Lung microvascular endothelial cell (primary cell): ENCODE measurements around the gene C2. TPM values are rescaled to one million over a fixed set of nuclear protein-coding genes. Genes with fewer than 3 reads are reported as not detected.
"Not testable (repeated sequence)": the region's sequence is repeated elsewhere in the genome, so short reads cannot be mapped to it uniquely, and the experiment has no call there.

Experiments
- DNase-seq, 2 donors: peaks; one replicate each; pipeline versions ENCODE4 v3.0.0 to v3.0.0-alpha.2; 2010; ENCODE audit warnings: low read depth in 2 of 2
- total RNA-seq: library from RNA; depleted of rRNA; stranded (reverse); fragments of >200 nt; gene quantifications from 2 replicates; pipeline ENCODE4 v1.2.1, GENCODE V29; 2014

The C2 gene
- total RNA-seq, 1 donor from 2014 or later: not detected

DNA sequence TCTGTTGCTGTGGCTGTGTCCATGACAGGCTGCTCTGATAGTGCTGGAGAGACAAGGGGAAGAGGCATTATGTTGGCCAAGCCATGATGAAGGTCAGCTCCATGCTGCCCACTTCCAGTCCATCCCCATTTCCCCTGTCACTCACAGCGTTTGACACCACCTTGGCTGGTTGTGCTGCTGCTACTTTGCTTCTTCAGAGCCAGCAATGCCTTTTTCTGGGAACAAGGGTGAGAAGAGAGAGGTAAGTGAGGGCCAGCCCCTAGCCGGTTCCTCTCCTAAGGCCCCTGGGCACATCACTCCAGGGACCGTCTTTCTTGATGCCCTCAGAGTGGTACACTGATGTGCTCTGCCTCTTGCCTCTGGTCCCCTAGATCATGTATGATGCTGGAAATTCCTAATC is 29.3 kb downstream of the C2 start:
- no peak for DNase-seq

DNA sequence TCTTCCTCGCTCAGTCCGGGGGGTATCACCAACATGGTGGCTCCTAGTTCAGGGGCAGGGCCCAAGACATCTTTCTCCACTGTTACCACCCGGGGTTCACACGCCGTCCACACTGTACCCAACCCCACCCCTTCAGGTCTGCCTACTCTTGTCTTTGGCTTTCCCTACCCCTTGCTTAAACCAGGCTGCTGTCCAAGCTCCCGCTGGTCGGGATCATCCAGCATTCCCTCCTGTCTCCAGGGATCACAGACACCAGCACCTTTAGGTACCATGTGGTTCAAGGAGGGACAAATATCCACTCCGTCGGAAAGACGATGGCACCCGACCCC is 30.9 kb downstream of the C2 start:
- peak in 1 of 2 donors; percentile 14 for DNase-seq

DNA sequence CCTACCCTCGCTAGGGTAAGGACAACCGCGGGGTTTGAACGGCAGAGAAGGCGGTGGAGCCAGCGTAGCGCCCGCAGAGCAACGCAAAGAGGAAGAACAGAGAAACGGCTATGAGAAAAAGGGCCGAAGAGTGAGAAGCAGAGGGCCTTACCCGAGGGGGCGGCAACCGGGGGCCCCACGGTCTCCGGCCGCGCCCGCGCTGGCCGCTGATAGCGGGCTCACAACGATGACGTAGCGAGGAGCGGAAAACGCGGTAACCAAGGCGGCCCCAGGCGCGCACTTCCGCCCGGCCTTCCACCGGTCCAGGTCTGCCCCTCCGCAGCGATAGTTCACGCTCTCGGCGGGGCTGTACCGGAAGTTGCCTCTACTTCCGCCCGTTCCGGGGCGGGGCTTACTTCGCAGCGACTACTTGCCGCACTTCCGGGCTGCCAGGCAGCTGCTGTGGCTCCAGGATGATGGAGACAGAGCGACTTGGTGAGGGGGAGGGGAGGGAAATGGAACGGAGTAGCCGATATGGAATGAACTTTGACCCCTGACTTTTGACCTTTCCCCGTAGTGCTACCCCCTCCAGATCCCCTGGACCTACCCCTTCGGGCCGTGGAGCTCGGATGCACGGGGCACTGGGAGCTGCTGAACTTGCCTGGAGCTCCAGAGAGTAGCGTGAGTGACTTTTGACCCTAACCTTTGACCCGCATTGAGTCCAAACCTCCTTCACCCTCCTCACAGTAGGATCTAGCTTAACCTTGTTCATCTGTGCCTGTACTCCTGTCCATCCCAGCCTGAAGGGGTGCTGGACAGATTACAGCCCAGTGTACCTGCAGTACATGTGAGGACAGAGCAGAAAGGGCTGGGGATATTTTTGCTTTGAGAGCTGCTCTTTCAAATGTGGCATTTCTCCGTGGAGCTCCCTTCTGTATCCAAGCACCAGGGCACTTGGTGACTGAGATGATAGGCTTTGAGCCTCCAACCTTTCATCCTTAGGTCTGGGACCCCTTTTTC is 31.5 kb downstream of the C2 start, which contains the start of the genes NELFE and SKIC2:
TSS of gene NELFE (minus strand) at position 231 of the 999 bp plus-strand sequence. CDS start 525 bp downstream, outside the sequence.
TSS of gene SKIC2 (plus strand) at position 435 of the 999 bp plus-strand sequence. CDS start at position 453, 18 bp downstream.
- peak; percentile 99 for DNase-seq

DNA sequence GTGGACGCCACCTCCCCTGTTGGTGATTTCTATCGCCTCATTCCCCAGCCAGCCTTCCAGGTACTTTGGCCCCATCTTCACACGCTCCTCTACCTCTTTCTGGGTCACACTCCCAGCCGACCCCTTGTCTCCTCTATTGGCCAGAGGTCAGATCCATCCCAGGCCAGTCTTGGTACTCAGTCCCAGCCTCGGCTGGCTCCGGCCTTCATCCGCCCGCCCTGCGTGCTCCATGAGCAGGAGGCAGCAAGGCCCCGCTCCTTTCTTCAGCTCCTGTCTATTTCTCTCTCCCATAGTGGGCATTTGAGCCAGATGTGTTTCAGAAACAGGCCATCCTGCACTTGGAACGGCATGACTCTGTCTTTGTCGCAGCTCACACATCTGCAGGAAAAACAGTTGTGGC is 34.1 kb downstream of the C2 start:
- no peak for DNase-seq

DNA sequence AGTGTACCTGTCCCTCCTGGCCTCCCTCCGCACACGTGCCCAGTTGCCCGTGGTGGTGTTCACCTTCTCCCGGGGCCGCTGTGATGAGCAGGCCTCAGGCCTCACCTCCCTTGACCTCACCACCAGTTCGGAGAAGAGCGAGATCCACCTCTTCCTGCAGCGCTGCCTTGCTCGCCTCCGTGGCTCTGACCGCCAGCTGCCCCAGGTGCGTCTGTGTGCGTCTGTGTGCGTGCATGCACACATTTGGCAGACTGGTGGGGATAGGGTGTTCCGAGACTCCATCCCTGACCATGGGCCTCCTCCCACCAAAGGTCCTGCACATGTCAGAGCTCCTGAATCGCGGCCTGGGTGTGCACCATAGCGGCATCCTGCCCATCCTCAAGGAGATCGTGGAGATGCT is 36.4 kb downstream of the C2 start:
- no peak for DNase-seq

DNA sequence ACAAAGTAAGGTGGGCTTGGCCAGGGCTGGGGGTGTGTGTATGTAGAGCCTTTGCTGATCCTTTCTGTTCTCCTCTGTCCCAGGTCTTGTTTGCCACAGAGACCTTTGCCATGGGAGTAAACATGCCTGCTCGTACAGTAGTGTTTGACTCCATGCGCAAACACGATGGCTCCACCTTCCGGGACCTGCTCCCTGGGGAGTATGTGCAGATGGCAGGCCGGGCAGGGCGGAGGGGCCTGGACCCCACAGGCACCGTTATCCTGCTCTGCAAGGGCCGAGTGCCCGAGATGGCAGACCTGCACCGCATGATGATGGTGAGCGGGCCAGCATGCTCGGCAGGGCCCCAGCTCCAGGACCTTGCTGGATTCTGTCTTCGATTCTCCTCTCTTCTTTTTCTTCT is 38.2 kb downstream of the C2 start:
- DNase-seq: no peak

DNA sequence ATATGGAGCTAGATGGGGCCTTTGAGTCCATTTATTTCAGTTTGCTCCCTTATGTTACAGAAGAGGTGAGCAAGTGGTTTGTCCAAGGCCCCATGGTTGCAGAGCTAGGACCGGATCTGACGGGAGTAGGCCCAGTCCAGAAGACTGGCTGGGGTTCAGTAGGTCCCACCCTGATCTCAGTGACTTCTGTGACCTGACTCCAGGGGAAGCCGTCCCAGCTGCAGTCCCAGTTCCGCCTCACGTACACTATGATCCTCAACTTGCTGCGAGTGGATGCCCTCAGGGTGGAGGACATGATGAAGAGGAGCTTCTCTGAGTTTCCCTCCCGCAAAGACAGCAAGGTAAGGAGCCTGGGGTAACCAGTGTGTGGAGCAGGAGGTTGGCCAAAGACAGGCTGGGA is 39.0 kb downstream of the C2 start:
- DNase-seq: no peak

DNA sequence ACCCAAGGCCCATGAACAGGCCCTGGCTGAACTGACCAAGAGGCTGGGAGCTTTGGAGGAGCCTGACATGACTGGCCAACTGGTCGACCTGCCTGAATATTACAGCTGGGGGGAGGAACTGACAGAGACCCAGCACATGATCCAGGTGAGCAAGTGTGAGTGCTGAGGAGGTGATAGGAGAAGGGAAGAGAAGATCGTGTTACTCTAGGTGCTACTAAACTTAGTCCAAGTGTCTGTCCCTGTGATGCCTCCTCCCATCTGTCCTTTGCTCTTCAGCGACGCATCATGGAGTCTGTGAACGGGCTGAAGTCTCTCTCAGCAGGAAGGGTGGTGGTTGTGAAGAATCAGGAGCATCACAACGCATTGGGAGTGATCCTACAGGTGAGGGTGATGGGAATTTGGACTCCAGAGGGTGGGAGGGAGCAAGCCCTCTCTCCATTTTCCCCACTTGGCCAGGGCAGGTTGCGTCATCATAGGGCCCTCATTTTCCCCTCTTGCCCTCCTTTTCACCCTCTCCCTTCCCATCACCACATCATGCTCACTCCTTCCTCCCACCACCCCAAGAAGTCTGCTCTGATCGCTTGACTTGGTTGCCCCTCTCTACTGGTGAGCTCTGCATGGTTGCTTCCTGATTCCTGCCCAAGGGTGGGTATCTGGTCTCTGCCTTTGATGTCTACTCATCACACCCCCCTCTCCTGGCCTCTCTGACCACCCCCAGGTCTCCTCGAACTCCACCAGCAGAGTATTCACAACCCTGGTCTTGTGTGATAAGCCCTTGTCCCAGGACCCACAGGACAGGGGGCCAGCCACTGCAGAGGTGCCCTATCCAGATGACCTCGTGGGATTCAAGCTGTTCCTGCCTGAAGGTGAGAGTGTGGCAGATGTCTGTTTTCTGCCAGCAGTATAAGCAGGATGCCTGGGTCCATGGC is 39.7 kb downstream of the C2 start:
- no peak for DNase-seq

DNA sequence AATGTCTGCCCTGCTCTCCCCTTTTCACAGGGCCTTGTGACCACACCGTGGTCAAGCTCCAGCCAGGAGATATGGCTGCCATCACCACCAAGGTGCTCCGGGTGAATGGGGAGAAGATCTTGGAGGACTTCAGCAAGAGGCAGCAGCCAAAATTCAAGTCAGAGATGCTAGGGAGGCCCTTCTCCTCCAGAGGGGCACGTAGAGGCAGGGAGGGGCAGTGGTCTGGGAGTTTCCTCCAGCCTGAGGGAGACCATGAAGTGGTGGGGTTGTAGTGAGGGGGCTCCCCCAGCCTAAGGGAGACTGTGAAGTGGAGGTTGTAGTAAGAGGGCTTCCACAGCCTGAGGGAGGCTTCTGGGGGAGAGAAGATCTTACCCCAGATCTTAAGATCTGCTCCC is 40.4 kb downstream of the C2 start:
- no peak for DNase-seq

DNA sequence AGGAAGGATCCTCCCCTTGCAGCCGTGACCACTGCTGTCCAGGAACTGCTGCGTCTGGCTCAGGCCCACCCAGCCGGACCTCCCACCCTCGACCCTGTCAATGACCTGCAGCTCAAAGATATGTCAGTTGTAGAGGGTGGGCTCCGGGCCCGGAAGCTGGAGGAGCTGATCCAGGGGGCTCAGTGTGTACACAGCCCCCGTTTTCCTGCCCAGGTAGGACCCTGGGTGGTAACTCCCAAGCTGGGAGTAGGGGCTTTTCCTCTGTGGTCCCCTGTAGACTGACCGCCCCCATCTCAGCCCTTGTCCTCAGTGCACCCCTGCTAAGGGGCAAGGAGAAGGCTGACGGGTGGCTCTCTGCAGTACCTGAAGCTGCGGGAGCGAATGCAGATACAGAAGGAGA is 40.8 kb downstream of the C2 start:
- no peak for DNase-seq

DNA sequence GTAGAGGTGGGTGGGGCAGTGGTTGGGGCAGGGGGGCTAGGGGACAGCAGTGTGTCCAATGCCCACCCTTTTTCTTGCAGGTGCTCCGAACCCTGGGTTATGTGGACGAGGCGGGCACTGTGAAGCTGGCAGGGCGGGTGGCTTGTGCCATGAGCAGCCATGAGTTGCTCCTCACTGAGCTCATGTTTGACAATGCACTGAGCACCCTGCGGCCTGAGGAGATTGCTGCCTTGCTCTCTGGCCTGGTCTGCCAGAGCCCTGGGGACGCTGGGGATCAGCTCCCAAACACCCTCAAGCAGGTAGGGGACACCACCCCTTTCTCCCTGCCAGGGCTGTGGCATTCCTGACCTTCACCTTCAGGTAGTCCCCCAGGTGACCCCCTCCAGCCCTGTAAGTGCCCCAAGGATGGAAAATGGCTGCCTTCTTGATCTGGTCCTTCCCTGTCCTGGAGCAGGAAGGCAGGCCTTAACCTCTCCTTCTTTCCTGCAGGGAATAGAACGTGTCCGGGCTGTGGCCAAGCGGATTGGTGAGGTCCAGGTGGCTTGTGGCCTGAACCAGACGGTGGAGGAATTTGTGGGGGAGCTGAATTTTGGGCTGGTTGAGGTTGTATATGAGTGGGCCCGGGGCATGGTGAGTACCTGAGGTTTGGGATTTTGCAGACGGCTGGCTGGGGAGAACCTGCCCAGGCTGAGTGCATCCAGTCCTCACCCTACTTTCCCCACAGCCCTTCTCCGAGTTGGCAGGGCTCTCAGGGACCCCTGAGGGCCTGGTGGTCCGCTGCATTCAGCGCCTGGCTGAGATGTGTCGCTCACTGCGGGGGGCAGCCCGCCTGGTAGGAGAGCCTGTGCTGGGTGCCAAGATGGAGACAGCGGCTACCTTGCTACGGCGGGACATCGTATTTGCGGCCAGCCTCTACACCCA is 41.5 kb downstream of the C2 start:
- DNase-seq: no peak

DNA sequence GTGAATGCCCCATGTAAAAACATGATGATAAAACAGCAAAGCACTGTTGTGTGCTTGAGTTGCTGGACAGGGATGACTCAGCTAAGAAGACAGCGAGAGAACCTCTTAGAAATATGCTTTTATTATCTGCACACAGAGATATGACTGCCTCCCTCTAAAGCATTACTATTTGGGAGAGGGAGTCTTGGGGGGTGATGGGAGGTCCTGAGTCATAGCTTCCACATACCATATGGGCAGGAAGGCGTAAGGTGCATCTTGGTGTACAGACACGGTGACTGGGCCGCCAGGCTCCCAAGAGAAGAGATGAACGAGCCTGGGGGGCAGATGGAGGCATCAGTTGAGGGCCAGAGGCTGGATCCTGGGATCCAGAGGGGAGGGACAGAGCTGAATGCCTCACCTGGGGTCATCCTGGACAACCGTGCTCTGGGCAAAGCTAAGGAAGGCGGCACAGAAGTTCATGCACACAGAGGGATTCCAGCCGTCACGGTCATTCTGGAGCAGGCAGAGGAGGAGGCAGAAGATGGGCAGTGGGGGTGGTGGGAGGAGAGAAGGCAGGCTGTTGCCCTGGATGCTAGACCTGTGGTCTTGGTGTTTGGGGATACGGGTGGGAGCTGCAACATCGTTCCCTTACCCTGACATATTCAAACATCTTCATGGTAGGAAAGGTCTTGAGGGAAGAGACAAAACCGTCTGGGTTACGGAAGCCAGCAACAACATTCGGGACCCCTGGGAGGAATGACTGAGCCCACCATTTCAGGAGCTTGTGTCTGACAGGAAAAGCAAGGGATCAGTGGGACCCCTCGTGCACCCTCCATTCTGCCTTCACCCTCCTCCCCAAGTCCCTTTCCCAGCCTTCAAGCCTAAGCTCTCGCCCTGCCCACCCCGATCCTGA is 42.4 kb downstream of the C2 start:
- no peak for DNase-seq

DNA sequence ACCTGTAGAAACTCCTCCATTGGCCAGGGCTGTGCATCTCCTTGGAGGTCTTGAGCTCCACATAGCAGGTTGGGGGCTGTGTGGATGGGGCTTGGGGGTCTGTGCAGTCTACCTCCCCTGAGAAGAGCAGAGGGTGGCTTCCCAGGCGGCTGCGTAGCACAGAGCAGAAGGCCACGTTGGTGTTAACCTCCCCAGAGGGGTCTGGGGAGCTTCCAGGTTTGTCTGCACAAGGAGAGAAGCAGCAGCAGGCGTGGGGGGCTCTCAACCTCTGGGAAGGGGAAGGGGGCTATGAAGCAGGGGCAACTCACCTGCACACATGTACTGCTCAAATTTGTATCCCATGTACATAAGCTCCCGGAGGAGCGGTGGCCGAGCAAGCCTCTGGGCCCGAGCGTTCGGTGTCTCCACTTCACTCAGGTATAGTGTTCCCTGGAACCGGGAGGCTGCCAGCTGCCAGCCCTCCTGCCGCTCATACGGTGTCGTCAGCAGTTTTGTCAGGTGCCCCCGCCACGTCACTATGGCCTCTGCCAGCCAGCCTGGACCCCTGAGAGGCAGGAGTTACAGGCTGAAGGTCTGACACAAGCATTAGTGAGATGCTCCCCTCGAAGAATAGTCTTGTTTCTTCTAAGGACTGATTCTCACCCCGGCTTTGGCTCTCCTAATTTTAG is 43.2 kb downstream of the C2 start:
- DNase-seq: peak in 1 of 2 donors; percentile 8

DNA sequence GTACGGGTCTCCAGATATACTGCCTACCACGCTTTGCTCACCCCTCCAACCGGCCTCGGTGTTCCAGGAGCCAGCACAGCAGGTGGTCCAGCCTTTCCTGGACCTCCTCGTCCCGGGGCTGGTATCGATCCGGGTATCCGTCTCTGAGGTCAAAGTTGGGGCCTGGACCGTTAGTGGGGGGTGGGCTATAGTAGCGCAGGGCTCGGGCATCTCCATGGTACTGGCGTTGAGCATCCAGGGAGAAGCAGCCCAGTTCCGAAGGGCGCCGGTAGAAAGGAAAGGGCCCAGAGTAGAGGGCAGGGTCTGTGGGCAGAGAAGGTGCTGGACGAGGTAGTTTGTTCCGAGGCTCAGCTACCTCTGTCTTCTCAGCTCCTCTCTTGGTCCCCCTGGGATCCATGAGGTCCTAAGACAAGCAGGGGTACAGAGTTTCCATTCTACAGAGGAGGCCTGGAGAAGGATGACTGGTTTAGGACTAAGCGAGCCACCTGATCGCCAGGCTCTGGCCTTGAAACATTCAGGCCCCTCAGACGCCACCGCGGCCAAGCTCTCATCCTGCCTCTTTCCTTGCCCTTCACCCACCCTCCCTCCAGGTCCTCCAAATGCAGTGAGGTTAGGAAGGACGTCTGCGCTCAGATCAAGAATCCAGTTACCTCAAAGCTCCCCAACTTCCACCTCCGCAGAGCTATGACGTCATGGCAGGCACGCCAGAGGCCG is 43.9 kb downstream of the C2 start:
- DNase-seq: no peak

DNA sequence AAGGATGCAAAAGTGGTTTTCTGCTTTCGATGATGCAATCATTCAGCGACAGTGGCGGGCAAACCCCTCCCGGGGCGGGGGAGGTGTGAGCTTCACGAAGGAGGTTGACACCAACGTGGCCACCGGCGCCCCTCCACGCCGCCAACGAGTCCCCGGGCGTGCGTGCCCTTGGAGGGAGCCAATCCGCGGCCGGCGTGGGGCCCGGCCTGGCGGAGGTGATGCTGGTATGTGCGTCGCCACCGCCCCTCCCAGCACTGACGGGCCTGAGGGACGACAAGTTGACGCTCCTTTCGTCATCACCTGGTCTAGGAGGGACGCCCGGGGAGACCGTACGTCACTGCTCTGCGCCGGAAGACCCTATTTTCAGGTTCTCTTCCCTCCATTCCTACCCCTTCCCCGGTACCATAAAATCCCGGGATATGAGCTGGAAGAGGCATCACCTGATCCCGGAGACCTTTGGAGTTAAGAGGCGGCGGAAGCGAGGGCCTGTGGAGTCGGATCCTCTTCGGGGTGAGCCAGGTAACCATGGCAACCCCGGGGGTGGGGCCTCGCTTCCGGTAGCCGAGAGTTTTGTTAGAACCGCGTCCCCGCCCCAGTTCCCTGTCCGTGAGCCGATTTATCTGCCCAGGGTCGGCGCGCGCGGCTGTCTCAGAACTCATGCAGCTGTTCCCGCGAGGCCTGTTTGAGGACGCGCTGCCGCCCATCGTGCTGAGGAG is 44.6 kb downstream of the C2 start, which contains the start of gene DXO:
TSS of gene DXO (minus strand) at position 146 of the 716 bp plus-strand sequence. CDS start 463 bp downstream, outside the sequence.
- DNase-seq: peak; percentile 99 to 100

DNA sequence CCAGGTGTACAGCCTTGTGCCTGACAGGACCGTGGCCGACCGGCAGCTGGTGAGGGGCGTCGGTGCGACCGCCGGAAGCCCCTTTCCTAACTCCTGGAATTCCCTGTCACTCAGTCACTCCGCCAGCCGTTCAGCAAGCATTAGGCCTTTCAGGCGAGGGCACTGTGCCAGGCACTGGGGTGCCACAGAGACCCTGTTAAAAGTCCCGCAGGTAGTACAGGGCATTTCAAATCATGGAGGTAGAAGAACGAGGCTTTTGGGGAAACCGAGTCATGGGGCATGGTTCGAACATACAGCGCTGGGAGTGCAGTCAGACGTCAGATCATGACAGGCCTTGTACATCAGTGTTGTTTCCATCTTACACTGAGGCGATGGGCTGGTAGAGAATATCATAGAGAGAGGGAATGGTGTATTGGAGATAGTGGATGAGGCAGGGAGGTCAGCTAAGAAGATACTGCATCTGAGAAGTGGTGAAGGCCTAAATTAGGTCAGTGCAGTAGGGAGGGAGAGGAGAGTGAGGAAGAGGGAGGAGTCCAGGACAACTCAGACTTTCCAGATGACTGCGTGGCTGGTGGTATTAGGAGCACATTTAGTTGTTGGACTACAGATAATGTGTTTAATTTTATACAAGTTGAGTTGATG is 45.3 kb downstream of the C2 start:
- peak; percentile 53 to 55 for DNase-seq

DNA sequence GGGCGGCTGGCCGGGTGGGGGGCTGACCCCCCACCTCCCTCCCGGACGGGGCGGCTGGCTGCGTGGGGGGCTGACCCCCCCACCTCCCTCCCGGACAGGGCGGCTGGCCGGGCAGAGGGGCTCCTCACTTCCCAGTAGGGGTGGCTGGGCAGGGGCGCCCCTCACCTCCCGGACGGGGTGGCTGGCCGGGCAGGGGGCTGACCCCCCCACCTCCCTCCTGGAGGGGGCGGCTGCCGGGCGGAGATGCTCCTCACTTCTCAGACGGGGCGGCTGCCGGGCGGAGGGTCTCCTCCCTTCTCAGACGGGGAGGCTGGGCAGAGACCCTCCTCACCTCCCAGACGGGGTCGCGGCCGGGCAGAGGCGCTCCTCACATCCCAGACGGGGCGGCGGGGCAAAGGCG is 48.5 kb downstream of the C2 start:
- not testable (repeated sequence) for DNase-seq
